IMR-90 (cell line): ENCODE results near the gene PEX10. TPM values are rescaled to one million over a fixed set of nuclear protein-coding genes. Genes with fewer than 3 reads are reported as not detected.

Source experiments
- ATAC-seq: fragments of 200-7000 bp; cut with Tn5 transposase; 2 replicates; pipeline ENCODE4 v1.9.1; 2020; ENCODE audit warnings: low read depth, mild to moderate bottlenecking, moderate library complexity
- BruUV-seq: library from RNA; stranded (reverse); fragments of 400-500 nt; replicated peaks from 2 replicates; lab custom pipeline; 2021; lab: Mats Ljungman, UMichigan
- CTCF ChIA-PET: fragments of 300-600 bp; formaldehyde crosslinking; extraction: SDS; loops from one replicate; lab custom pipeline; 2021; ENCODE audit warnings: antibody characterized with exemption; lab: Yijun Ruan, JAX
- POLR2A ChIA-PET: fragments of 300-600 bp; sonication (Branson Sonifier 250); formaldehyde crosslinking; loops from one replicate; lab custom pipeline; 2022; ENCODE audit warnings: antibody characterized with exemption; ENCODE audit not compliant: unreplicated experiment; lab: Charles Lee
- DNase-seq: peaks from one replicate; pipeline ENCODE4 v3.0.0; 2013
- H2AFZ ChIP-seq: replicated peaks from 2 replicates; pipeline ENCODE3; 2013; ENCODE audit warnings: low read length, mild to moderate bottlenecking; ENCODE audit not compliant: poor library complexity
- H2AK5ac ChIP-seq: 2 replicates; pipeline ENCODE4 v1.6.1; 2013; ENCODE audit warnings: low read depth, low read length, inconsistent platforms
- H2AK9ac ChIP-seq: replicated peaks from 2 replicates; pipeline ENCODE3; 2013; ENCODE audit warnings: mild to moderate bottlenecking, low read depth, low read length, moderate library complexity; ENCODE audit not compliant: poor library complexity
- H2BK120ac ChIP-seq: 2 replicates; pipeline ENCODE4 v1.6.1; 2013; ENCODE audit warnings: low read depth, low read length, inconsistent platforms
- H2BK15ac ChIP-seq: 3 replicates; pipeline ENCODE4 v1.6.1; 2013; ENCODE audit warnings: low read depth, low read length, inconsistent platforms
- H2BK20ac ChIP-seq: 2 replicates; pipeline ENCODE4 v1.6.1; 2013; ENCODE audit warnings: low read depth, mild to moderate bottlenecking, inconsistent platforms, low read length, moderate library complexity
- H2BK5ac ChIP-seq: 2 replicates; pipeline ENCODE4 v1.6.1; 2013; ENCODE audit warnings: mild to moderate bottlenecking, low read depth, low read length, inconsistent platforms; ENCODE audit not compliant: poor library complexity, severe bottlenecking
- H3K14ac ChIP-seq: replicated peaks from 2 replicates; pipeline ENCODE4 v1.6.1; 2013; ENCODE audit warnings: low read depth, low read length, inconsistent platforms
- H3K18ac ChIP-seq: 2 replicates; pipeline ENCODE4 v1.6.1; 2013; ENCODE audit warnings: low read depth, low read length, control low read depth
- H3K23ac ChIP-seq: 2 replicates; pipeline ENCODE4 v1.6.1; 2013; ENCODE audit warnings: low read depth, low read length, inconsistent platforms
- H3K27ac ChIP-seq: 2 replicates; pipeline ENCODE4 v1.5.1; 2013; ENCODE audit warnings: mild to moderate bottlenecking, control low read depth, low read length; ENCODE audit not compliant: insufficient read depth
- H3K27me3 ChIP-seq: 2 replicates; pipeline ENCODE4 v1.6.1; 2013; ENCODE audit warnings: low read length; ENCODE audit not compliant: control insufficient read depth, insufficient read depth
- H3K36me3 ChIP-seq: 2 replicates; pipeline ENCODE4 v1.6.1; 2013; ENCODE audit warnings: low read length, mixed read lengths; ENCODE audit not compliant: control insufficient read depth, insufficient read depth
- H3K4ac ChIP-seq: 2 replicates; pipeline ENCODE4 v1.6.1; 2013; ENCODE audit warnings: low read depth, low read length, inconsistent platforms
- H3K4me1 ChIP-seq: 2 replicates; pipeline ENCODE4 v1.6.1; 2013; ENCODE audit warnings: low read length, mixed read lengths; ENCODE audit not compliant: control insufficient read depth, insufficient read depth
- H3K4me2 ChIP-seq: 2 replicates; pipeline ENCODE4 v1.6.1; 2013; ENCODE audit warnings: low read depth, mild to moderate bottlenecking, control low read depth, low read length, moderate library complexity
- H3K4me3 ChIP-seq: 2 replicates; pipeline ENCODE4 v1.5.1; 2013; ENCODE audit warnings: low read depth, mild to moderate bottlenecking, control low read depth, low read length, moderate library complexity; ENCODE audit not compliant: insufficient read depth
- H3K56ac ChIP-seq: 2 replicates; pipeline ENCODE4 v1.6.1; 2013; ENCODE audit warnings: low read length, inconsistent platforms; ENCODE audit not compliant: insufficient read depth; ENCODE audit errors: extremely low read depth
- H3K79me1 ChIP-seq, 2 experiments: 2 replicates each; pipeline ENCODE4 v1.6.1; 2013; ENCODE audit warnings: low read length in 2 of 2, inconsistent platforms in 1 of 2, low read depth in 1 of 2
- H3K9ac ChIP-seq: 2 replicates; pipeline ENCODE4 v1.6.1; 2013; ENCODE audit warnings: low read depth, low read length, control low read depth
- H3K9me1 ChIP-seq: 2 replicates; pipeline ENCODE4 v1.6.1; 2013; ENCODE audit warnings: low read length, inconsistent platforms; ENCODE audit not compliant: insufficient read depth
- H3K9me3 ChIP-seq: 2 replicates; pipeline ENCODE4 v1.6.1; 2013; ENCODE audit warnings: low read length; ENCODE audit not compliant: control insufficient read depth, insufficient read depth
- H4K20me1 ChIP-seq: 2 replicates; pipeline ENCODE4 v1.6.1; 2013; ENCODE audit warnings: low read length, inconsistent platforms; ENCODE audit not compliant: insufficient read depth
- H4K5ac ChIP-seq: 2 replicates; pipeline ENCODE4 v1.6.1; 2013; ENCODE audit warnings: mild to moderate bottlenecking, low read depth, low read length, control low read depth
- H4K8ac ChIP-seq, 2 experiments: 2 replicates each; pipeline ENCODE4 v1.6.1; 2013; ENCODE audit warnings: low read depth in 2 of 2, low read length in 2 of 2, control low read depth in 1 of 2, inconsistent platforms in 1 of 2
- H4K91ac ChIP-seq: 2 replicates; pipeline ENCODE4 v1.6.1; 2013; ENCODE audit warnings: low read depth, low read length, inconsistent platforms; ENCODE audit not compliant: insufficient read depth
- CEBPB ChIP-seq: IDR thresholded peaks from 2 replicates; pipeline ENCODE4 v1.6.1; 2012; ENCODE audit warnings: low read depth, low read length, improper control_type of control experiment
- CHD1 ChIP-seq: IDR thresholded peaks from 2 replicates; pipeline ENCODE4 v1.6.1; 2012; ENCODE audit warnings: low read depth, low read length, improper control_type of control experiment
- CTCF ChIP-seq: conservative IDR thresholded peaks from 2 replicates; pipeline ENCODE4 v1.5.1; 2012; ENCODE audit warnings: mild to moderate bottlenecking, low read depth, low read length, improper control_type of control experiment
- FOS ChIP-seq: fragments of 150-350 bp; IDR thresholded peaks from 2 replicates; pipeline ENCODE4 v1.6.1; 2016; ENCODE audit warnings: low read depth, low read length
- MAFK ChIP-seq: IDR thresholded peaks from 2 replicates; pipeline ENCODE4 v1.6.1; 2012; ENCODE audit warnings: low read depth, low read length, improper control_type of control experiment
- MAZ ChIP-seq: IDR thresholded peaks from 2 replicates; pipeline ENCODE4 v1.6.1; 2012; ENCODE audit warnings: low read depth, mild to moderate bottlenecking, low read length, improper control_type of control experiment, moderate library complexity, borderline replicate concordance
- MXI1 ChIP-seq: IDR thresholded peaks from 2 replicates; pipeline ENCODE4 v1.6.1; 2012; ENCODE audit warnings: low read depth, mild to moderate bottlenecking, low read length, moderate library complexity, borderline replicate concordance
- NFE2L2 ChIP-seq: fragments of 150-350 bp; IDR thresholded peaks from 2 replicates; pipeline ENCODE4 v1.6.1; 2016; ENCODE audit warnings: low read depth, mild to moderate bottlenecking, low read length
- POLR2A ChIP-seq: IDR thresholded peaks from 2 replicates; pipeline ENCODE4 v1.6.1; 2012; ENCODE audit warnings: mild to moderate bottlenecking, low read depth, low read length
- RCOR1 ChIP-seq: IDR thresholded peaks from 2 replicates; pipeline ENCODE4 v1.6.1; 2012; ENCODE audit warnings: mild to moderate bottlenecking, low read length, improper control_type of control experiment; ENCODE audit not compliant: insufficient replicate concordance
- RFX5 ChIP-seq: IDR thresholded peaks from 2 replicates; pipeline ENCODE4 v1.8.0; 2012; ENCODE audit warnings: low read depth, mild to moderate bottlenecking, low read length, moderate library complexity
- SMC3 ChIP-seq: fragments of 150-350 bp; IDR thresholded peaks from 2 replicates; pipeline ENCODE4 v1.6.1; 2016; ENCODE audit warnings: low read depth, mild to moderate bottlenecking, antibody characterized with exemption, low read length, moderate library complexity
- USF2 ChIP-seq: fragments of 150-350 bp; IDR thresholded peaks from 2 replicates; pipeline ENCODE4 v1.6.1; 2017; ENCODE audit warnings: mild to moderate bottlenecking, antibody characterized with exemption, low read length, low read depth
- WGBS, 2 experiments: methylation state at CpG; one replicate each; pipeline versions ENCODE4 v1.1.5 to v1.1.7; 2013; ENCODE audit warnings: missing lambda C conversion rate in 2 of 2; ENCODE audit not compliant: insufficient read length in 1 of 2; ENCODE audit errors: extremely low coverage in 2 of 2; 5-methylcytosine and 5-hydroxymethylcytosine counted together
- dilution Hi-C: fragments of 300-500 bp; cut with HindIII; formaldehyde crosslinking; loops from one replicate; pipeline ENCODE4 v1.14.3; 2018; ENCODE audit warnings: low sequenced_read_pairs; ENCODE audit not compliant: unreplicated experiment
- in situ Hi-C: fragments of 300-500 bp; cut with MboI; formaldehyde crosslinking; loops from 3 replicates; pipeline ENCODE4 v1.14.3; 2019; ENCODE audit warnings: low sequenced_read_pairs, inconsistent platforms, mixed read lengths
- intact Hi-C: fragments of 100-400 bp; cut with micrococcal nuclease; formaldehyde crosslinking; loops from 2 replicates; pipeline ENCODE4 v1.10.0; 2022
- polyA plus RNA-seq, 3 experiments: library from polyadenylated mRNA; depleted of rRNA; stranded (reverse); fragments of >200 nt; gene quantifications; 2 replicates each; pipeline ENCODE4 v1.2.3, GENCODE V29; 2012; ENCODE audit warnings: low replicate concordance in 1 of 3
- total RNA-seq: library from RNA; depleted of rRNA; stranded (reverse); fragments of >200 nt; gene quantifications from 2 replicates; pipeline ENCODE4 v1.2.3, GENCODE V29; 2012
- TF ChIP-seq, protein P1 (sequence below): fragments of 150-350 bp; IDR thresholded peaks from 2 replicates; pipeline ENCODE4 v1.6.1; 2016; ENCODE audit warnings: low read depth, mild to moderate bottlenecking, low read length, moderate library complexity, borderline replicate concordance

PEX10 gene
- total and polyA plus RNA-seq, 2 of the 4 experiments (the other 2 are of a cell fraction): 16.9 to 19.7 TPM

GRCh38 chr1:2435746-2436355 is 23.5 kb upstream of the PEX10 start:
- dilution Hi-C loops: no loop called here
- 50% methylated on average over 1 of the region's 2 CpGs; no CpG with 5 or more reads in 1 of the 2 experiments for WGBS, 2 experiments
- CTCF ChIA-PET: no interaction called here

More at GRCh38 chr1:2435746-2436355, 23.5 kb upstream of the PEX10 start:
- no peak overlapping the region for H2AK9ac ChIP-seq
- H3K9me1 ChIP-seq: no peaks in the 10 kb centered on the region
- no peak overlapping the region for H3K9ac ChIP-seq
- no peak overlapping the region for H3K27ac ChIP-seq
- H3K79me1 ChIP-seq: no peaks in the 10 kb centered on the region
- H3K4me3 ChIP-seq: no peak overlapping the region
- peaks cover 50% of the 10 kb centered on the region for H3K27me3 ChIP-seq
- no peak overlapping the region for H3K23ac ChIP-seq
- no peak overlapping the region for H3K18ac ChIP-seq
- H2BK15ac ChIP-seq: no peak overlapping the region
- POLR2A ChIA-PET: no interaction called here
- no peak overlapping the region for H3K14ac ChIP-seq
- H4K91ac ChIP-seq: no peak overlapping the region
- H3K4me2 ChIP-seq: no peak overlapping the region
- in situ Hi-C loops (loop anchor here (25.0 kb wide), 1 partner anchor 626 kb away; the partner anchor contains the start of gene PRDM16), intact Hi-C loops (no loop called here)
- no peak overlapping the region for H2BK20ac ChIP-seq
- TF ChIP-seq MXI1: no peak
- TF ChIP-seq NFE2L2: no peak
- TF ChIP-seq SMC3: no peak
- no peak for TF ChIP-seq USF2
- no peak for TF ChIP-seq CTCF
- no peak for TF ChIP-seq FOS
- TF ChIP-seq CHD1: no peak
- TF ChIP-seq, protein P1, sequence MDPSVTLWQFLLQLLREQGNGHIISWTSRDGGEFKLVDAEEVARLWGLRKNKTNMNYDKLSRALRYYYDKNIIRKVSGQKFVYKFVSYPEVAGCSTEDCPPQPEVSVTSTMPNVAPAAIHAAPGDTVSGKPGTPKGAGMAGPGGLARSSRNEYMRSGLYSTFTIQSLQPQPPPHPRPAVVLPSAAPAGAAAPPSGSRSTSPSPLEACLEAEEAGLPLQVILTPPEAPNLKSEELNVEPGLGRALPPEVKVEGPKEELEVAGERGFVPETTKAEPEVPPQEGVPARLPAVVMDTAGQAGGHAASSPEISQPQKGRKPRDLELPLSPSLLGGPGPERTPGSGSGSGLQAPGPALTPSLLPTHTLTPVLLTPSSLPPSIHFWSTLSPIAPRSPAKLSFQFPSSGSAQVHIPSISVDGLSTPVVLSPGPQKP: no peak
- TF ChIP-seq MAZ: no peak
- no peak for TF ChIP-seq POLR2A
- no peak for TF ChIP-seq RCOR1
- TF ChIP-seq MAFK: no peak
- no peak for TF ChIP-seq RFX5
- no peak for TF ChIP-seq CEBPB
- no peak overlapping the region for H4K5ac ChIP-seq
- H3K4me1 ChIP-seq: no peaks in the 10 kb centered on the region
- no peaks in the 10 kb centered on the region for H3K36me3 ChIP-seq
- DNase-seq: no peak
- H2AFZ ChIP-seq: no peak overlapping the region
- H3K56ac ChIP-seq: no peak overlapping the region
- no peak overlapping the region for H2BK5ac ChIP-seq
- ATAC-seq: no peak
- H4K8ac ChIP-seq: no peak overlapping the region
- no TSS peak for BruUV-seq
- no peaks in the 10 kb centered on the region; the same call in 1 of the 2 replicates for H4K20me1 ChIP-seq
- no peak overlapping the region for H2BK120ac ChIP-seq
- H3K9me3 ChIP-seq: no peaks in the 10 kb centered on the region
- no peak overlapping the region for H3K4ac ChIP-seq
- H2AK5ac ChIP-seq: no peak overlapping the region
